ENCODE measurements around the gene LAIR2. TPM values are rescaled to one million over a fixed set of nuclear protein-coding genes. Genes with fewer than 3 reads are reported as not detected.

LAIR2 gene
- total and polyA plus RNA-seq, 10 of the 15 experiments (the other 5 are each of a cell fraction or from before 2014, with no cell fraction given), result not detected

DNA sequence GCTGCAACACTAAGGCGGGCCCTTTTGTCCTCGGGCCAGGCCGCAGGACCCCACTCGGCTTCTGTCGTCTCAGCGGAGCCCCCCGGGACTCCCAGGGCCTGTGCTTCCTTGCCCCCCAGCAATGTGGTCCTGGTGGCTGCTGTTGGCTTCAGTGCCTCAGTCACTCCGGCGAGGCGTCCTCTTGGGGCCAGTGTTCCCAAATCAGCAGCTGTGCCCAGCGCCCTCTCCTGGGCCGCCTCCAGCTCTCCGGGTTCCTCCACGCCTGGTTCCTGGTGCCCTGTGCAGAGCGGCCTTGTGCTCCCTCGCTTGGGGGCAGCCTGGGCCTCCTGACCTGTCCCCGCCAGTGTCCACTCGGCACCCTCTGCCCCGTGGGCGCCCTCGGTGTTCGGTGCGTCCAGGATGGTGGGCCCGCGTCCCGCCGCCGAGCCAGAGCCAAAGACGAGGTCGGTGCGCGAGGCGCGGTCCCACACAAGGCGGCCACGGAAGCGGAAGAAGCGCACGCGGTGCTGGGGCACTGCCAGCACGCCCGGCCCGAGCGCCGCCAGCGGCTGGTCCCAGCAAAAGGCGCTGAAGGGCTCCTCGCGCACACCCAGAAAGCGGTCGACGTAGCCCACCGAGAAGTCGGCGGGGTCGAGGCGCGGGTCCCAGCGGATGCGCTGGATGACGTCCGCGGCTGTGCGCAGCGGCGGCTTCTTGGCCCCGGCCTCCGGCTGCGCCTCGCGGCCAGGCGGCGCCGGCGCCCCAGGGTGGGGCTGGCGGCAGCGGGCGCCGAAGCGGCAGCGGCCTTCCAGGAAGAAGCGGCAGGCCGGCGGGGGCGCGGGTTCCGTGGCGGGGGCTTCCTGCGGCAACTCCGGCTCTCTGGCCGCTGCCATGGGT lies 39.7 kb upstream of the LAIR2 start (continued):
- peak; percentile 53 for TF ChIP-seq MYC (IDR thresholded peaks at IDR 0.05; ENCODE audit: insufficient read depth, insufficient read length, insufficient replicate concordance, low read length, severe bottlenecking)
- TF ChIP-seq SMAD1 (IDR thresholded peaks at IDR 0.05; ENCODE audit: low read depth, partially characterized antibody), result no peak
- no peak for TF ChIP-seq RAD51 (IDR thresholded peaks at IDR 0.05)
- 0 out of 2 replicates have a peak, but pooled peaks have one; percentile 1 for TF ChIP-seq CREM (IDR thresholded peaks at IDR 0.05; ENCODE audit: low read depth)
- TF ChIP-seq BHLHE40 (IDR thresholded peaks at IDR 0.05; ENCODE audit: borderline replicate concordance in 1 of 2, low read depth in 2 of 2, low read length in 1 of 2), result no peak
- TF ChIP-seq, protein P1, sequence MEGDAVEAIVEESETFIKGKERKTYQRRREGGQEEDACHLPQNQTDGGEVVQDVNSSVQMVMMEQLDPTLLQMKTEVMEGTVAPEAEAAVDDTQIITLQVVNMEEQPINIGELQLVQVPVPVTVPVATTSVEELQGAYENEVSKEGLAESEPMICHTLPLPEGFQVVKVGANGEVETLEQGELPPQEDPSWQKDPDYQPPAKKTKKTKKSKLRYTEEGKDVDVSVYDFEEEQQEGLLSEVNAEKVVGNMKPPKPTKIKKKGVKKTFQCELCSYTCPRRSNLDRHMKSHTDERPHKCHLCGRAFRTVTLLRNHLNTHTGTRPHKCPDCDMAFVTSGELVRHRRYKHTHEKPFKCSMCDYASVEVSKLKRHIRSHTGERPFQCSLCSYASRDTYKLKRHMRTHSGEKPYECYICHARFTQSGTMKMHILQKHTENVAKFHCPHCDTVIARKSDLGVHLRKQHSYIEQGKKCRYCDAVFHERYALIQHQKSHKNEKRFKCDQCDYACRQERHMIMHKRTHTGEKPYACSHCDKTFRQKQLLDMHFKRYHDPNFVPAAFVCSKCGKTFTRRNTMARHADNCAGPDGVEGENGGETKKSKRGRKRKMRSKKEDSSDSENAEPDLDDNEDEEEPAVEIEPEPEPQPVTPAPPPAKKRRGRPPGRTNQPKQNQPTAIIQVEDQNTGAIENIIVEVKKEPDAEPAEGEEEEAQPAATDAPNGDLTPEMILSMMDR (IDR thresholded peaks at IDR 0.05 in 2 of 3, conservative IDR thresholded peaks at IDR 0.05 in 1 of 3; ENCODE audit: control insufficient read depth in 2 of 3, extremely low read depth in 1 of 3, insufficient read depth in 1 of 3, low read depth in 3 of 3, low read length in 3 of 3), result peak in 2 of 3 experiments; percentile 11 to 16; a peak in 2 of 6 replicates
- TF ChIP-seq MTA3 (IDR thresholded peaks at IDR 0.05; ENCODE audit: borderline replicate concordance, low read length), result peak; percentile 69; the same call in 1 of the 2 replicates
- TF ChIP-seq KAT2A (conservative IDR thresholded peaks at IDR 0.05; ENCODE audit: control insufficient read depth, low read depth, low read length), result no peak
- no peak for TF ChIP-seq SREBF1 (IDR thresholded peaks at IDR 0.05; ENCODE audit: low read length)
- TF ChIP-seq NR2F1 (conservative IDR thresholded peaks at IDR 0.05), result peak; percentile 73
- no peak for TF ChIP-seq NR2C1 (IDR thresholded peaks at IDR 0.05)
- TF ChIP-seq LARP7 (IDR thresholded peaks at IDR 0.05), result peak; percentile 97
- peak; percentile 79 for TF ChIP-seq POLR2A (IDR thresholded peaks at IDR 0.05; ENCODE audit: low read depth, low read length)
- TF ChIP-seq RUNX3 (IDR thresholded peaks at IDR 0.05; ENCODE audit: low read length), result no peak
- TF ChIP-seq, protein P2, sequence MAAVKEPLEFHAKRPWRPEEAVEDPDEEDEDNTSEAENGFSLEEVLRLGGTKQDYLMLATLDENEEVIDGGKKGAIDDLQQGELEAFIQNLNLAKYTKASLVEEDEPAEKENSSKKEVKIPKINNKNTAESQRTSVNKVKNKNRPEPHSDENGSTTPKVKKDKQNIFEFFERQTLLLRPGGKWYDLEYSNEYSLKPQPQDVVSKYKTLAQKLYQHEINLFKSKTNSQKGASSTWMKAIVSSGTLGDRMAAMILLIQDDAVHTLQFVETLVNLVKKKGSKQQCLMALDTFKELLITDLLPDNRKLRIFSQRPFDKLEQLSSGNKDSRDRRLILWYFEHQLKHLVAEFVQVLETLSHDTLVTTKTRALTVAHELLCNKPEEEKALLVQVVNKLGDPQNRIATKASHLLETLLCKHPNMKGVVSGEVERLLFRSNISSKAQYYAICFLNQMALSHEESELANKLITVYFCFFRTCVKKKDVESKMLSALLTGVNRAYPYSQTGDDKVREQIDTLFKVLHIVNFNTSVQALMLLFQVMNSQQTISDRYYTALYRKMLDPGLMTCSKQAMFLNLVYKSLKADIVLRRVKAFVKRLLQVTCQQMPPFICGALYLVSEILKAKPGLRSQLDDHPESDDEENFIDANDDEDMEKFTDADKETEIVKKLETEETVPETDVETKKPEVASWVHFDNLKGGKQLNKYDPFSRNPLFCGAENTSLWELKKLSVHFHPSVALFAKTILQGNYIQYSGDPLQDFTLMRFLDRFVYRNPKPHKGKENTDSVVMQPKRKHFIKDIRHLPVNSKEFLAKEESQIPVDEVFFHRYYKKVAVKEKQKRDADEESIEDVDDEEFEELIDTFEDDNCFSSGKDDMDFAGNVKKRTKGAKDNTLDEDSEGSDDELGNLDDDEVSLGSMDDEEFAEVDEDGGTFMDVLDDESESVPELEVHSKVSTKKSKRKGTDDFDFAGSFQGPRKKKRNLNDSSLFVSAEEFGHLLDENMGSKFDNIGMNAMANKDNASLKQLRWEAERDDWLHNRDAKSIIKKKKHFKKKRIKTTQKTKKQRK (IDR thresholded peaks at IDR 0.05; ENCODE audit: low read depth, low read length), result no peak
- peak; percentile 18 for TF ChIP-seq BACH1 (IDR thresholded peaks at IDR 0.05; ENCODE audit: borderline replicate concordance)
- TF ChIP-seq, protein P3, sequence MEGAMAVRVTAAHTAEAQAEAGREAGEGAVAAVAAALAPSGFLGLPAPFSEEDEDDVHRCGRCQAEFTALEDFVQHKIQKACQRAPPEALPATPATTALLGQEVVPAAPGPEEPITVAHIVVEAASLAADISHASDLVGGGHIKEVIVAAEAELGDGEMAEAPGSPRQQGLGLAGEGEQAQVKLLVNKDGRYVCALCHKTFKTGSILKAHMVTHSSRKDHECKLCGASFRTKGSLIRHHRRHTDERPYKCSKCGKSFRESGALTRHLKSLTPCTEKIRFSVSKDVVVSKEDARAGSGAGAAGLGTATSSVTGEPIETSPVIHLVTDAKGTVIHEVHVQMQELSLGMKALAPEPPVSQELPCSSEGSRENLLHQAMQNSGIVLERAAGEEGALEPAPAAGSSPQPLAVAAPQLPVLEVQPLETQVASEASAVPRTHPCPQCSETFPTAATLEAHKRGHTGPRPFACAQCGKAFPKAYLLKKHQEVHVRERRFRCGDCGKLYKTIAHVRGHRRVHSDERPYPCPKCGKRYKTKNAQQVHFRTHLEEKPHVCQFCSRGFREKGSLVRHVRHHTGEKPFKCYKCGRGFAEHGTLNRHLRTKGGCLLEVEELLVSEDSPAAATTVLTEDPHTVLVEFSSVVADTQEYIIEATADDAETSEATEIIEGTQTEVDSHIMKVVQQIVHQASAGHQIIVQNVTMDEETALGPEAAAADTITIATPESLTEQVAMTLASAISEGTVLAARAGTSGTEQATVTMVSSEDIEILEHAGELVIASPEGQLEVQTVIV (IDR thresholded peaks at IDR 0.05; ENCODE audit: borderline replicate concordance, partially characterized antibody), result no peak
- no peak for TF ChIP-seq POLR2AphosphoS2 (IDR thresholded peaks at IDR 0.05; ENCODE audit: low read depth, low read length)
- TF ChIP-seq, protein P4, sequence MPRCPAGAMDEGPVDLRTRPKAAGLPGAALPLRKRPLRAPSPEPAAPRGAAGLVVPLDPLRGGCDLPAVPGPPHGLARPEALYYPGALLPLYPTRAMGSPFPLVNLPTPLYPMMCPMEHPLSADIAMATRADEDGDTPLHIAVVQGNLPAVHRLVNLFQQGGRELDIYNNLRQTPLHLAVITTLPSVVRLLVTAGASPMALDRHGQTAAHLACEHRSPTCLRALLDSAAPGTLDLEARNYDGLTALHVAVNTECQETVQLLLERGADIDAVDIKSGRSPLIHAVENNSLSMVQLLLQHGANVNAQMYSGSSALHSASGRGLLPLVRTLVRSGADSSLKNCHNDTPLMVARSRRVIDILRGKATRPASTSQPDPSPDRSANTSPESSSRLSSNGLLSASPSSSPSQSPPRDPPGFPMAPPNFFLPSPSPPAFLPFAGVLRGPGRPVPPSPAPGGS (IDR thresholded peaks at IDR 0.05; ENCODE audit: borderline replicate concordance, insufficient read depth, low read depth, low read length, poor library complexity, severe bottlenecking), result peak; percentile 20
- peak; percentile 76; the same call in 1 of the 2 replicates for TF ChIP-seq ZSCAN29 (IDR thresholded peaks at IDR 0.05)
- peak; percentile 84 for TF ChIP-seq SMARCA5 (IDR thresholded peaks at IDR 0.05)
